Tibial nerve (tissue), 3 donors: ENCODE results near the gene DHX8.

ENCODE experiments used
- POLR2A ChIP-seq, 2 donors: fragments of 450-650 bp; IDR thresholded peaks; one replicate each; pipeline ENCODE4 v1.6.1; 2017; ENCODE audit warnings: antibody characterized with exemption in 2 of 2, mild to moderate bottlenecking in 2 of 2, moderate library complexity in 2 of 2
- TF ChIP-seq, protein P1 (sequence below), 5 experiments: fragments of 200-600 bp in 3 of 5; fragments of 450-650 bp in 2 of 5; sonication (generic) in 3 of 5; IDR thresholded peaks; one replicate each; pipeline ENCODE4 v1.5.1; 2016 to 2019; ENCODE audit warnings: antibody characterized with exemption in 5 of 5, mild to moderate bottlenecking in 3 of 5, moderate library complexity in 2 of 5

DNA sequence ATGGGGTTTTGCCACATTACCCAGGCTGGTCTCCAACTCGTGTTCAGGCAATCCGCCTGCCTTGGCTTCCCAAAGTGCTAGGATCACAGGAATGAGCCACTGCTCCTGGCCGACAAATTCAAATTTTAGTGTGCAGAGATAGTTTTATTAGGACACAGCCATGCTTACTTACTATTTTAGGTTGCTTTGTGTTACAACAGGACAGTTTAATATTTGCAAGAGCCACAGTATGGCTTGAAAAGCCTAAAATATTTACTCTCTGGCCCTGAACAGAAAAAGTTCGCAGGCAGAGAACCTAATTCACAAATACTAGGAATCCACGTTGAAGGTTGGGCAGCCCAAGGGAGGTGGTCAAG, 75.0 kb downstream of the DHX8 start:
- TF ChIP-seq, protein P1, sequence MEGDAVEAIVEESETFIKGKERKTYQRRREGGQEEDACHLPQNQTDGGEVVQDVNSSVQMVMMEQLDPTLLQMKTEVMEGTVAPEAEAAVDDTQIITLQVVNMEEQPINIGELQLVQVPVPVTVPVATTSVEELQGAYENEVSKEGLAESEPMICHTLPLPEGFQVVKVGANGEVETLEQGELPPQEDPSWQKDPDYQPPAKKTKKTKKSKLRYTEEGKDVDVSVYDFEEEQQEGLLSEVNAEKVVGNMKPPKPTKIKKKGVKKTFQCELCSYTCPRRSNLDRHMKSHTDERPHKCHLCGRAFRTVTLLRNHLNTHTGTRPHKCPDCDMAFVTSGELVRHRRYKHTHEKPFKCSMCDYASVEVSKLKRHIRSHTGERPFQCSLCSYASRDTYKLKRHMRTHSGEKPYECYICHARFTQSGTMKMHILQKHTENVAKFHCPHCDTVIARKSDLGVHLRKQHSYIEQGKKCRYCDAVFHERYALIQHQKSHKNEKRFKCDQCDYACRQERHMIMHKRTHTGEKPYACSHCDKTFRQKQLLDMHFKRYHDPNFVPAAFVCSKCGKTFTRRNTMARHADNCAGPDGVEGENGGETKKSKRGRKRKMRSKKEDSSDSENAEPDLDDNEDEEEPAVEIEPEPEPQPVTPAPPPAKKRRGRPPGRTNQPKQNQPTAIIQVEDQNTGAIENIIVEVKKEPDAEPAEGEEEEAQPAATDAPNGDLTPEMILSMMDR (IDR thresholded peaks at IDR 0.05): no peak
- no peak for TF ChIP-seq POLR2A (IDR thresholded peaks at IDR 0.05)
